ENCODE data around the gene REST. TPM values are rescaled to one million over a fixed set of nuclear protein-coding genes. Genes with fewer than 3 reads are reported as not detected.
A peak's percentile ranks its signal among the peaks of the same experiment; 100 is the strongest.

Gene REST
- total RNA-seq, 1 experiment from 2014 or later = 38.8 TPM

DNA sequence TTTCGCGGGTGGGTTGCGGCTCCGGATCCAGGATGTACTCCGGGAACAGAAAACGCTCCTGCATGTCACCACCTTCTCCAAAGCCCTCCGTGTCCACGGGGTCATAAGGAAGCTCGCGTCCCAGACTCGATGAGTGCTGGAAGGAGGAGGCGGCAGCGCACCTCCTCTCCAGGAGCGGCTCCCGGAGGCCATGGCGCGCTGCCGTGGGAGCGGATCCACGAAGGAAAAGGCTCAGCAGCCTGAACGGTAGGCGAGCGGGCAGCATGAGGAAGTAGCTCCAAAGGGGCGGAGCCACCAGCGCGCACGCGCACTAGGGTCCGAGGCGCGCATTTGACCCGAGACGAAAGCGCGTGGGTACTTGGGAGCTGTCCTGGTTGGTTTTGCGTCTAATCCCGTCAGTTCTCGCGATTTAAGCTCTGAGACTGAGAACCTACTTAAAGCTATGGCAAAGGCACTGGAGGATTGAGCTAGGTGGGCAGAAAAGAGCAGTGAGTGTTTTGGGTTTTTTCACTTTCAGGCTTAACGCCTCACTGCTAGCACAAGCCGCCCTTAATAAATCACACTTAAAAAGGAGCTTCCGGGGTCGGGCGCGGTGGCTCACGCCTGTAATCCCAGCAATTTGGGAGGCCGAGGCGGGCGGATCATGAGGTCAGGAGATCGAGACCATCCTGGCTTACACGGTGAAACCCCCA is 69.8 kb downstream of the REST start, which contains the start of gene NOA1:
Gene NOA1, minus strand, starts transcription at position 286 of the 692 bp plus-strand sequence. Its CDS starts 21 bp downstream, at position 265.
- H3K36me3 ChIP-seq (ENCODE audit: control insufficient read depth, insufficient read depth, low read length) = peaks cover 25% of the 10 kb centered on the region
- TF ChIP-seq REST (IDR thresholded peaks at IDR 0.05; ENCODE audit: insufficient read depth in 1 of 2, low read depth in 2 of 2, low read length in 1 of 2) (no peak), CTCF (IDR thresholded peaks at IDR 0.05) (no peak), TCF7L2 (IDR thresholded peaks at IDR 0.05; ENCODE audit: low read depth, low read length) (no peak), POLR2AphosphoS5 (IDR thresholded peaks at IDR 0.05; ENCODE audit: low read depth, low read length) (peak; percentile 78), SIN3A (IDR thresholded peaks at IDR 0.05; ENCODE audit: borderline replicate concordance, insufficient read depth, low read depth, low read length) (no peak)
- DNase-seq (ENCODE audit: low read depth, low spot score) (peak; percentile 95), ATAC-seq (peak; percentile 87)
- H3K27ac ChIP-seq (ENCODE audit: low read length) = peak within 1 kb of the TSS; percentile 95
- in situ Hi-C loops (cut with HindIII; ENCODE audit: low pct_unique_long_range_greater_than_20kb, low sequenced_read_pairs) (no loop called here), intact Hi-C loops (cut with micrococcal nuclease; ENCODE audit: unreplicated experiment) (no loop called here)
- BruUV-seq (replicated peaks) = no TSS peak
- H3K4me3 ChIP-seq (ENCODE audit: low read depth in 2 of 2, low read length in 2 of 2) = peak within 1 kb of the TSS; percentile 74 to 96
- no peaks in the 10 kb centered on the region for H3K27me3 ChIP-seq (ENCODE audit: control insufficient read depth, insufficient read depth, low read length)
- no peaks in the 10 kb centered on the region for H3K9me3 ChIP-seq (ENCODE audit: control insufficient read depth, insufficient read depth, low read depth, low read length)
- POLR2A ChIA-PET = interaction anchor here (0.5 kb wide), 1 partner anchor 8 kb away, joined by 6 read pairs; no protein-coding TSS in a partner anchor
- CTCF ChIA-PET = interaction anchor here (0.6 kb wide), 1 partner anchor 24 kb away, joined by 3 read pairs; no protein-coding TSS in a partner anchor
- peaks cover 13% of the 10 kb centered on the region for H3K4me1 ChIP-seq (ENCODE audit: control insufficient read depth, insufficient read depth, low read length)

DNA sequence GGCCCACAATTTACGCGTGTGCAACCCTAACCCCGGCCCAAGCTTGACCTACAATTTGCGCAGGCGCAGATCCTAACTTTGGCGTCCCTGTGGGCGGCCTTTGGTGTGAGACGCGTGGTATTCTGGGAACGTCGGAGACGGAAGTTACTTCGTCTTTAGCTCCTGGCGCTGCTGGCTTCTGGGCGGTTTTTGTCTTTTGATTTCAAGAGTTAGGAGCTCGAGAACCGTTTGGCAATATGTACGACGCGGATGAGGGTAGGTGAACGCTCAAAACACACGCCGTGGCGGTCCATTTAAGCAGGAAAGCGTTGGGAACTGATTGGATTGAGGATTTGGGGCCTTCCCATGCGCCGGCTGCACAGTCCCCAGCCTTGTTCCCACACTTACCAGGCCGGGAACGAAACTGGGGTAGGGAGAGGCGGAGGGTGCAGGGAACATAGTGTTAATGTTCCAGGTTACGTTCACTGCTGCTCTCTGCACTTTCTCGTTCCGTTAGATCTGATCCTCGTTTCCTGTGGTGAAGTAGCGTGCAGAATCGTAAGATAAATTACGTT is 71.1 kb downstream of the REST start, which contains the start of gene POLR2B:
Gene POLR2B, plus strand, starts transcription at position 147 of the 554 bp plus-strand sequence. Its CDS starts 90 bp downstream, at position 237.
- POLR2A ChIA-PET = interaction anchor here (0.6 to 1.7 kb wide), 4 partner anchors 10 to 64 kb away, joined by 4 to 11 read pairs (median 10); no protein-coding TSS in a partner anchor
- CTCF ChIA-PET = no interaction called here

More for the DNA sequence above, 71.1 kb downstream of the REST start, which contains the start of gene POLR2B:
- peak within 1 kb of the TSS; percentile 95 for H3K27ac ChIP-seq (ENCODE audit: low read length)
- H3K9me3 ChIP-seq (ENCODE audit: control insufficient read depth, insufficient read depth, low read depth, low read length) = no peaks in the 10 kb centered on the region
- ATAC-seq = peak; percentile 83
- in situ Hi-C loops (cut with HindIII; ENCODE audit: low pct_unique_long_range_greater_than_20kb, low sequenced_read_pairs) = no loop called here
- no peaks in the 10 kb centered on the region for H3K27me3 ChIP-seq (ENCODE audit: control insufficient read depth, insufficient read depth, low read length)
- TF ChIP-seq POLR2AphosphoS5 (IDR thresholded peaks at IDR 0.05; ENCODE audit: low read depth, low read length) = peak; percentile 79
- TF ChIP-seq SIN3A (IDR thresholded peaks at IDR 0.05; ENCODE audit: borderline replicate concordance, insufficient read depth, low read depth, low read length) = 0 out of 2 replicates have a peak, but pooled peaks have one; percentile 57
- no peak for TF ChIP-seq CTCF (IDR thresholded peaks at IDR 0.05)
- TF ChIP-seq TCF7L2 (IDR thresholded peaks at IDR 0.05; ENCODE audit: low read depth, low read length) = peak; percentile 57; the same call in 1 of the 2 replicates
- peak in 1 of 2 experiments; percentile 59; a peak in 1 of 4 replicates for TF ChIP-seq REST (IDR thresholded peaks at IDR 0.05; ENCODE audit: insufficient read depth in 1 of 2, low read depth in 2 of 2, low read length in 1 of 2)
- TSS peak; percentile 93 for BruUV-seq (replicated peaks)
- H3K36me3 ChIP-seq (ENCODE audit: control insufficient read depth, insufficient read depth, low read length) = peaks cover 11% of the 10 kb centered on the region
- peaks cover 13% of the 10 kb centered on the region for H3K4me1 ChIP-seq (ENCODE audit: control insufficient read depth, insufficient read depth, low read length)
- intact Hi-C loops (cut with micrococcal nuclease; ENCODE audit: unreplicated experiment) = no loop called here
- peak within 1 kb of the TSS; percentile 74 to 96 for H3K4me3 ChIP-seq (ENCODE audit: low read depth in 2 of 2, low read length in 2 of 2)
- DNase-seq (ENCODE audit: low read depth, low spot score) = peak; percentile 80

Data from Panc1 (cell line).